HG03432 (cell line): ENCODE results near the gene CLDN15.
"Not testable (repeated sequence)": the region's sequence is repeated elsewhere in the genome, so short reads cannot be mapped to it uniquely, and the experiment has no call there.

Source experiments
- ATAC-seq: cut with Tn5 transposase; IDR thresholded peaks from one replicate; pipeline ENCODE4 v1.9.1; 2021; ENCODE audit warnings: mild to moderate bottlenecking, moderate library complexity; ENCODE audit not compliant: unreplicated experiment

Gene CLDN15

DNA sequence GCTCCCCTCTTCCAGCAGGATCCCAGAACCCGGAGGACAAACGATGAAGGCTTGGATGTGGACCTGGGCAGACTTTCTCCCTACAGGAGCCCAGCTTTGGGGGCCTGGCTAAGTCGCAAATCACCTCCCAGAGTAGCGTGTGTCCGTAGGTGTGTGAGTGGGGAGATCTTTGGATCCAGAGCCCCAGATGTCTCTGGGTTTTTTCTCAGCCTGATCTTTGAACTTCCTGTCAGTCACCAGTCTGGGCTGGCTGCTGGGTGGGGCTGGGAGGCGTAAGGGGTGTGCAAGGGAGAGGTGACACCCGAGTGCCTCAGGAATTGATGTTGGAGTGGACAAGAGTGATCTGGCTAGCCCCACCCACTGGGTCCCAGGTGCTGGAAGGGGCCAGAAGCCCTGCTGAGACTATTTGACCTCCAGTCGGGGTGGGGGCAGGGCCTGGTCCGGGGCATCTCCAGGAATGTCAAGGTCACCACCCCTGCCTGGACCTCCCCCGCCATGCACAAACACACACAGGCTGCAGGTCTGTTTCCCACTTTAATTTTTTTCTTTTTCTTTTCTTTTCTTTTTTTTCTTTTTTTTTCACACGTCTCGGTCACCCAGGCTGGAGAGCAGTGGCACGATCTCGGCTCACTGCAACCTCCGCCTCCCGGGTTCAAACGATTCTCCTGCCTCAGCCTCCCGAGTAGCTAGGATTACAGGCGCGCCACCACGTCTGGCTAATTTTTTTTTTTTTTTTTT is 36.6 kb downstream of the CLDN15 start, which contains the start of gene MOGAT3:
Gene MOGAT3, minus strand, starts transcription at position 175 of the 738 bp plus-strand sequence. CDS start 182 bp downstream, outside the sequence.
- no peak for ATAC-seq

DNA sequence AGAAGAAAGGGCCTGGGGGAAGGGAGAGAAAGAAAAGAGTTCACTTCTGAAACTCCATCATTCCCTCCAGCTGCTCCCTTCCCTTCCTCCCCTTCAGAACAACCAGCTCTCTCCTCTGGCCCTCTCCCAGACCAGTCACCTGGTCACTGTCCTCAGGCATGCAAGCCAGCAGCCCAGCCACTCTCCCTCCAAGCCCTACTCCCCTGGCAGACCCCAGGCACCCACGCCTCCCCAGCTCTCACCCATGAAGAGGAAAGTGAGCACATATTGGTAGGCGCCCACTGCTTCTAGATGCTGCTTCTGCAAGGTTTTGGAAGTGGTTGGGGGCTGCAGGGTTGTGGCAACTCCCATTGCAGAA is 37.1 kb downstream of the CLDN15 start:
- ATAC-seq = no peak

DNA sequence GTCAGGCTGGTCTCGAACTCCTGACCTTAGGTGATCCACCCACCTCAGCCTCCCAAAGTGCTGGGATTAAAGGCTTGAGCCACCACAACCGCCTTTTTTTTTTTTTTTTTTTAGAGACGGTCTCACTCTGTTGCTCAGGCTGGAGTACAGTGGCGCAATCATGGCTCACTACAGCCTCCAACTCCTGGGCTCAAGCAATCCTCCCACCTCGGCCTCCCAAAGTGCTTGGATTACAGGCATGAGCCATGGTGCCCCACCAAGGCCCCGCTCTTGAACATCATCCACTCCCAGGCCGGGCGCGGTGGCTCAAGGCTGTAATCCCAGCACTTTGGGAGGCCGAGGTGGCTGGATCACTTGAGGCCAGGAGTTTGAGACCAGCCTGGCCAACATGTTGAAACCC is 38.1 kb downstream of the CLDN15 start:
- not testable (repeated sequence) for ATAC-seq

DNA sequence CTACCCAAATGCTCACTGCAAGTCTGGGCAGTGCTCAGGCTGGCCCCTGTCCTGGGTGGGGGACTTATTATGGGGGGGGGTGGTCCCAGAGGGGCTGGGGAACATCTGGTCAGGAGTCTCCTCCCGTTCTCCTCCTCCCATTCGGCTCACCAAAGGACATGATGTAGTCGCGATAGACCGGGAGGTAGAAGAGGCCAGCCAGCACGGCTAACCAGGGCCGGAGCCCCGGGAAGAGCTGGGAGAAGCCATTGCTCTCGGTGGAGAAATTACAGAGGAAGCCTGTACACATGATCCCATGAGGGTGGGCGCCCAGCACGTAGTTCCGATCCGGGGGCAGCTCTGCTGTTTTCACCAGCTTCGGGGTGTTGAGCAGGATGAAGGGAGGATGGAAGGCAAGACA is 39.1 kb downstream of the CLDN15 start:
- ATAC-seq = no peak

DNA sequence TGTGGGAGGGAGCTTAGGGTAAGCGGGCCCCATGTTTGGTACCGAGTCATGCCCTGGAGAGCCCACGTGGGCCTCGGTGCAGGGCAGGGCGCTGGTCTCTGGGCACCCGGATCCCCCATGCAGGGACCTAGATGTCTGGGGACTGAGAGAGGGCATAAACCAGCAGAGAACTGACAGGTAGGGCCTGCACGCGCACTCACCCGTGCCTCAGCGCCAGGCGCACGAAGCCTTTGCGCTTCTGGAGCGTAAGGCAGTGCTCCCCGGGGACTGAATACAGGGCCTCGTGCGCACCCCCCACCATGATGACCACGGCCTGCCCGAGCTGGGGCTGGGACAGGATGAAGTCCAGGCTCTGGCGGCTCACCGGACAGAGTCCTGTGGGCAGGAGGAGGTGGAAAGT is 39.6 kb downstream of the CLDN15 start:
- no peak for ATAC-seq

DNA sequence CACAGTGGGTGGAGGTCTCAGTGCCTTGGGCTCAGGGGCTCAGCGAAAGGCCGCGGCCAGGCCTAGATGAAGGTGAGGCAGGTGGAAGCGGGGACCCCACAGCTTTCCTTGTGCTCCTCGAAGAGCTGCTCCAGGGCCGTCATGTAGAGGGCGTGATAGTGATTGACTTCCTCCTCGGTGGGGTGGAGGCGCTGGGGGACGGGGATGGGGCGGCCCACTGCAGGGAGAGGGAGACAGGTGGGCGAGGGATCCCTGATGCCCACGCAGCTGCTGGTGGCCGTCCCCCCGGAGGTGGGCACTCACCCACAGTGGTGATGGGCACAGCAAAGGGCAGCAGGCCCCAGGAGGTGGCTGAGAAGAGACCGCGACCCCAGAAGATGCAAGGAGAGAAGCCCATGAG is 41.7 kb downstream of the CLDN15 start:
- no peak for ATAC-seq

DNA sequence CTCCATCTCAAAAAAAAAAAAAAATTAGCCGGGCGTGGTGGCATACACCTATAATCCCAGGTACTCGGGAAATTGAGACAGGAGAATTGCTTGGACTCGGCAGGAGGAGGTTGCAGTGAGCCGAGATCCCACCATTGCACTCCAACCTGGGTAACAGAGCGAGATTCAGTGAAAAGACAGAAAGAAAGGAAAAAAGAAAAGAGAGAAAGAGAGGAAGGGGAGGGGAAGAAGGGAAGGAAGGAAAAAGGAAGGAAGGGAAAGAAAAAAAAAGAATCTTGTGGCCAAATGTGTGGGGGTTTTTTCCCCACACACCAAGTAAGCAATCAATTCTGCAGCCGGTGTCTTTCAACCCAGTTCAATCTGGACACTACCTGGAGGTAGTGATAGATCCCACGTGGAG is 48.5 kb downstream of the CLDN15 start:
- no peak for ATAC-seq

DNA sequence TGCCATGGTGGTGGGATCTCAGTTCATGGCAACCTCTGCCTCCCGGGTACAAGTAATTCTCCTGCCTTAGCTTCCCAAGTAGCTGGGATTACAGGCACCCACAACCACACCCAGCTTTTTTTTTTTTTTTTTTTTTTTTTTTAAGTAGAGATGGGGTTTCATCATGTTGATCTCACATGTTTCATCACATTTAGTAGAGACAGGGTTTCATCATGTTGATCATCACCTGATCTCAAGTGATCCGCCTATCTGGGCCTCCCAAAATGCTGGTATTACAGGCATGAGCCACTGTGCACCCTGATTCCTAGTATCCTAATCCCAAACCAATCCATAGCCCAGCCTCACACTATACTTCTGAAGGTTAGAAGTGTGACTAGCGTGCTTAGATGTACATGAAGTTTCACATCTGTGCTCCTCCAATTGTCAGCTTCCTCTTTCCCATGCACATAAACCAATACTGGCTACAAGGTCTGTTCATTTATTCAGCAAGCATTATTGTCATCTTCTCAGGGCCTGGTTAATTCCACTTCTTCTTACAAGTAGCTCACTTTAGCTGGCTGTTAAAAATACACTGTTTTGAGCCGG is 50.7 kb downstream of the CLDN15 start:
- ATAC-seq = no peak

DNA sequence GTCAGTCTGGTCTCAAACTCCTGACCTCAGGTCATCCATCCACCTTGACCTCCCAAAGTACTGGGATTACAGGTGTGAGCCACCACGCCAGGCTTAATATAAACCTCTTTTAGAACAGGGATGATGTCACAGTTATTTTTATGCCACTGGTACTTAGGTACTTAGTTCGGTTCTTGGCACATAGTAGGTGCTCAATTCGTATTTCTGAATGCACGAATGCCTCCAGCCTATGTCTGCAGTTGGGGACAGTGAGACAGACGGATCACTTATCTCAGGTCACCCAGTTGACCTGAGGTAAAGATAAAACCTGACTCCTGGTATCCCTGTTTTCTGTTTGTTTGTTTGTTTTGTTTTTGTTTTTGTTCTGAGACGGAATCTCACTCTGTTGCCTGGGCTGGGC is 51.4 kb downstream of the CLDN15 start:
- ATAC-seq = no peak

DNA sequence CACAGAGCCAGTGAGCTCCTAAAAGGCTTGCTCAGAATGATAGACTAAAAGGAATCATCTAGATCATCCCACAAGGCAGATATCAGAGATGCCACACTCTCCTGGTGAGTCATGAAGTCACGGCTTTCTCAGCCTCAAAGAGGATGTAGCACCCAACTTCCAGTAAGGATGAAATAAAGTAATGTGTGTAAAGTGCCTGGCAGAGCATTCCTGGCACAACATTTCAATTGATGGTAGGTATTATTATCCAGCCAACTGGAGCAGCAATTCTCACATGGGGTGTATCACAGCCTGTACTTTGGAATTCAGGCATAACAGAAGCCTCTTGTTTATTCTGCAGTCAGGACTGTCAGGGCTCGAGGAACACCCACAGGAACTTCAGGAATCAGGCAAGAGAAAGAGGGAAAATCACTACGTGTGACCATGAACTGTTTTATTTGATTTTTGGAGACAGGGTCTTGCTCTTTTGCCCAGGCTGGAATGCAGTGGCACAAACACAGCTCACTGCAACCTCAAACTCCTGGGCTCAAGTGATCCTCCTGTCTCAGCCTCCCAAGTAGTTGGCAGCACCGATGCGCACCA is 52.3 kb downstream of the CLDN15 start:
- no peak for ATAC-seq
